GM15510 (cell line): ENCODE measurements around the gene HBE1.

Source experiments
- POLR2A ChIP-seq: IDR thresholded peaks from 3 replicates; pipeline ENCODE4 v1.6.1; 2011; ENCODE audit warnings: borderline replicate concordance; ENCODE audit not compliant: insufficient read length; ENCODE audit errors: extremely low read depth

The HBE1 gene

DNA sequence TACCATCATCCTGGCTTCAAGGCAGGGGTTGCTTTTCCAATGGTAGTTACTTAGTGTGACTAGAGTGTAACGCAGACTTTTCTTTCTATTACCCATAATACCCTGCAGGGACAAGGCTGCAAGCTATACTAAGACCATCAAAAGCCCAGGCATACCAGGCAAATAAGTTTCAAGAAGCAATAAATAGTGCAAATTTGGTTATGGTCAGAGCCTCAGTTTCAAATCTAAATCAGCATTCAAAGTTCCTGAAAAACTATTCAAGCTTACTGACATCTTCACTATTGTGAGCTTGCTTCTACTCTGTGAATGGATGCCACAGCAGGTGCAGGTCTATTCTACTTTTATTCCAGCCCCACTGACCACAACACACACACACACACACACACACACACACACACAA is 40.4 kb downstream of the HBE1 start:
- TF ChIP-seq POLR2A = no peak

DNA sequence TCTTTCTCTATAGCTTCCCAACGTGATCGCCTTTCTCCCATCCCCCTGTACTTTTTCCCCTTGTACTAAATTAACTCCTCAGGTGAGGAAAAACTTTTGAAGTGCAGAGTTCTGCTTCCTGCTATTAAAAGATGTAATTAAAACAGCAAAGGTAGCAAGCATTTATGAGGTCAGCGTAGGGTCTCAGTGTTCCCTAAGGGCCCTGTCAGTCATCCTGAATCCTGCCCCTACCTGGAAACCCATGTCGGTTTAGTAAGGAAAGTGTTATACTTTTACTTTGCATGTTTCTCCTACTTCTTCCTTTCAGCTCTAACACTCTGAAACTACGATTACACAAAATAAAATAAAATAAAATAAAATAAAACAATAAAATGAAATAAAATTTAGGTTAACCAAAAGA is 41.6 kb downstream of the HBE1 start:
- no peak for TF ChIP-seq POLR2A

DNA sequence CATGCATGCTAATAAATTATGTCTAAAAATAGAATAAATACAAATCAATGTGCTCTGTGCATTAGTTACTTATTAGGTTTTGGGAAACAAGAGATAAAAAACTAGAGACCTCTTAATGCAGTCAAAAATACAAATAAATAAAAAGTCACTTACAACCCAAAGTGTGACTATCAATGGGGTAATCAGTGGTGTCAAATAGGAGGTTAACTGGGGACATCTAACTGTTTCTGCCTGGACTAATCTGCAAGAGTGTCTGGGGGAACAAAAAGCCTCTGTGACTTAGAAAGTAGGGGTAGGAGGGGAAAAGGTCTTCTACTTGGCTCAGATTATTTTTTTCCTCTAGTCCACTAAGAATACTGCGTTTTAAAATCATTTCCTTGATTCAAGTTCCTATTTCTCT is 42.1 kb downstream of the HBE1 start:
- no peak for TF ChIP-seq POLR2A

DNA sequence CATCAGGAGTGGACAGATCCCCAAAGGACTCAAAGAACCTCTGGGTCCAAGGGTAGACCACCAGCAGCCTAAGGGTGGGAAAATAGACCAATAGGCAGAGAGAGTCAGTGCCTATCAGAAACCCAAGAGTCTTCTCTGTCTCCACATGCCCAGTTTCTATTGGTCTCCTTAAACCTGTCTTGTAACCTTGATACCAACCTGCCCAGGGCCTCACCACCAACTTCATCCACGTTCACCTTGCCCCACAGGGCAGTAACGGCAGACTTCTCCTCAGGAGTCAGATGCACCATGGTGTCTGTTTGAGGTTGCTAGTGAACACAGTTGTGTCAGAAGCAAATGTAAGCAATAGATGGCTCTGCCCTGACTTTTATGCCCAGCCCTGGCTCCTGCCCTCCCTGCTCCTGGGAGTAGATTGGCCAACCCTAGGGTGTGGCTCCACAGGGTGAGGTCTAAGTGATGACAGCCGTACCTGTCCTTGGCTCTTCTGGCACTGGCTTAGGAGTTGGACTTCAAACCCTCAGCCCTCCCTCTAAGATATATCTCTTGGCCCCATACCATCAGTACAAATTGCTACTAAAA is 42.9 kb downstream of the HBE1 start, which contains the start of gene HBB:
HBB (minus strand) TSS at position 340 of the 579 bp plus-strand sequence; CDS start at position 290, 50 bp downstream.
- no peak for TF ChIP-seq POLR2A

DNA sequence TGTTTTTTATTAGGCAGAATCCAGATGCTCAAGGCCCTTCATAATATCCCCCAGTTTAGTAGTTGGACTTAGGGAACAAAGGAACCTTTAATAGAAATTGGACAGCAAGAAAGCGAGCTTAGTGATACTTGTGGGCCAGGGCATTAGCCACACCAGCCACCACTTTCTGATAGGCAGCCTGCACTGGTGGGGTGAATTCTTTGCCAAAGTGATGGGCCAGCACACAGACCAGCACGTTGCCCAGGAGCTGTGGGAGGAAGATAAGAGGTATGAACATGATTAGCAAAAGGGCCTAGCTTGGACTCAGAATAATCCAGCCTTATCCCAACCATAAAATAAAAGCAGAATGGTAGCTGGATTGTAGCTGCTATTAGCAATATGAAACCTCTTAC is 44.3 kb downstream of the HBE1 start:
- no peak for TF ChIP-seq POLR2A

DNA sequence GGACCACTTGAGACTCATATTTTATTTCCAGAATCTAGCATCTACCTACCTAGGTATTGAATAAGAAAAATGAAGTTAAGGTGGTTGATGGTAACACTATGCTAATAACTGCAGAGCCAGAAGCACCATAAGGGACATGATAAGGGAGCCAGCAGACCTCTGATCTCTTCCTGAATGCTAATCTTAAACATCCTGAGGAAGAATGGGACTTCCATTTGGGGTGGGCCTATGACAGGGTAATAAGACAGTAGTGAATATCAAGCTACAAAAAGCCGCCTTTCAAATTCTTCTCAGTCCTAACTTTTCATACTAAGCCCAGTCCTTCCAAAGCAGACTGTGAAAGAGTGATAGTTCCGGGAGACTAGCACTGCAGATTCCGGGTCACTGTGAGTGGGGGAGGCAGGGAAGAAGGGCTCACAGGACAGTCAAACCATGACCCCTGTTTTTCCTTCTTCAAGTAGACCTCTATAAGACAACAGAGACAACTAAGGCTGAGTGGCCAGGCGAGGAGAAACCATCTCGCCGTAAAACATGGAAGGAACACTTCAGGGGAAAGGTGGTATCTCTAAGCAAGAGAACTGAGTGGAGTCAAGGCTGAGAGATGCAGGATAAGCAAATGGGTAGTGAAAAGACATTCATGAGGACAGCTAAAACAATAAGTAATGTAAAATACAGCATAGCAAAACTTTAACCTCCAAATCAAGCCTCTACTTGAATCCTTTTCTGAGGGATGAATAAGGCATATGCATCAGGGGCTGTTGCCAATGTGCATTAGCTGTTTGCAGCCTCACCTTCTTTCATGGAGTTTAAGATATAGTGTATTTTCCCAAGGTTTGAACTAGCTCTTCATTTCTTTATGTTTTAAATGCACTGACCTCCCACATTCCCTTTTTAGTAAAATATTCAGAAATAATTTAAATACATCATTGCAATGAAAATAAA is 44.9 kb downstream of the HBE1 start:
- no peak for TF ChIP-seq POLR2A

DNA sequence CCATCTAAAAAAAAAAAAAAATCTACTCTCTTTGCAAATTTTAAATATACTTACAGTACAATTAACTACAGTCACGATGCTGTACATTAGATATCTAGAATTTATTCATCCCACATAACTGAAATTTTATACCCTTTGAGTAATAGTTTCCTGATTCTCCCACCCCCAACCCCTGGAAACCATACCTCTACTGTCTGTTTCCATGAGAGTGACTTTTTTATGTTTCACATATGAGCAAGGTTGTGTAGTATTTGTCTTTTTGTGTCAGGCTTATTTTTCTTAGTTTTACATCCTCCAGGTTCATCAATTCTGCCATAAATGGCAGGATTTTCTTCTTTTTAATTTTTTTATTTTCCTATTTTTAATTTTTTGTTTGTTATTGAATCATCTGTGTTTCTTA is 46.1 kb downstream of the HBE1 start:
- TF ChIP-seq POLR2A = no peak

DNA sequence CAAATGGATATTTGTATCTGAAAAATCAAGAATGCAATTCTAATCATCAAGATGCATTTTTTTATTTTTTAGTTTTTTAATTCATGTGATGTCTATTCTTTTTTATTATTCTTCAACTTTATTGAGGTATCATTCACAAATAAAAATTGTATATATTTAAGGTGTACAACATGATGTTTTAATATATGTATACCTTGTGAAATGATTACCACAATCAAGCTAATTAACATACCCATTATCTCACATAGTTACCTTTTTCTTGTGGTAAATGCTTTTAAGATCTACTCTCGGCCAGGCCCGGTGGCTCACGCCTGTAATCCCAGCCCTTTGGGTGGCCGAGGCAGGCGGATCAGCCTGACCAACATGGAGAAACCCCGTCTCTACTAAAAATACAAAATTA is 46.6 kb downstream of the HBE1 start:
- no peak for TF ChIP-seq POLR2A
